ENCODE data around the gene ZNF484. TPM values are rescaled to one million over a fixed set of nuclear protein-coding genes. Genes with fewer than 3 reads are reported as not detected.
"Not testable (repeated sequence)": the region's sequence is repeated elsewhere in the genome, so short reads cannot be mapped to it uniquely, and the experiment has no call there.

ZNF484 gene
- total RNA-seq, 1 experiment from 2014 or later: 12.7 TPM

DNA sequence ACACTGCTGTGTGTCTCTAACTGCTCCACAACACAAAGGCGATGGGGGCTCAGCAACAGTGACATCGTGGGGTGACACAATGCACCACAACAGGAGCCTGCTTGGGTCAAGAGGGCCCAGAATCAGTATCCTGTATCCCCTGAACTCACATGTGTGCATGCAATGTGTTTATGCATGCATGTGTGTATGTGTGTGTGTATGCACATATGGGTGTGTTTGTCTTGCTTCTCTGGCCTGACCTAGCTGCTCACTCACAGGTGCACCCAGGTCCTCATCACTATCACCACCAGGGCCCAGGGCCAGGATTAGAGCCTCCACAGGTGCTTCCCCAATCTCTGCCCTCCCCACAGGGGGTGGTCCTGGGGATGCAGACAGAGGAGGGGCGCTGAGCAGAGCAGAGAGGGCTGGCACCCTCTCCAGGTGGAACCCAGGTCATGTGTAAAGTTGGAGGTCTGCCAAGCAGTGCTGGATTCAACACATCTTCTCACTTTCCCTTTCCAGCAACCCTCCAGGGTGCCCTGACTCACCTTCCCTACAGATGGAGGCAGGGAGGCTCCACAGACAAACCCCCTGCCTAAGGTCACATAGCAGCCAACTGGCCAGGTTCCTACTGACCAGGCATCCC is 18.1 kb upstream of the ZNF484 start:
- no peaks in the 10 kb centered on the region for H3K36me3 ChIP-seq (ENCODE audit: insufficient read depth, low read length, poor library complexity, severe bottlenecking)
- ChIA-PET CTCF (no interaction called here), POLR2A (ENCODE audit: low non-redundant PET) (no interaction called here)
- TF ChIP-seq, protein P1, sequence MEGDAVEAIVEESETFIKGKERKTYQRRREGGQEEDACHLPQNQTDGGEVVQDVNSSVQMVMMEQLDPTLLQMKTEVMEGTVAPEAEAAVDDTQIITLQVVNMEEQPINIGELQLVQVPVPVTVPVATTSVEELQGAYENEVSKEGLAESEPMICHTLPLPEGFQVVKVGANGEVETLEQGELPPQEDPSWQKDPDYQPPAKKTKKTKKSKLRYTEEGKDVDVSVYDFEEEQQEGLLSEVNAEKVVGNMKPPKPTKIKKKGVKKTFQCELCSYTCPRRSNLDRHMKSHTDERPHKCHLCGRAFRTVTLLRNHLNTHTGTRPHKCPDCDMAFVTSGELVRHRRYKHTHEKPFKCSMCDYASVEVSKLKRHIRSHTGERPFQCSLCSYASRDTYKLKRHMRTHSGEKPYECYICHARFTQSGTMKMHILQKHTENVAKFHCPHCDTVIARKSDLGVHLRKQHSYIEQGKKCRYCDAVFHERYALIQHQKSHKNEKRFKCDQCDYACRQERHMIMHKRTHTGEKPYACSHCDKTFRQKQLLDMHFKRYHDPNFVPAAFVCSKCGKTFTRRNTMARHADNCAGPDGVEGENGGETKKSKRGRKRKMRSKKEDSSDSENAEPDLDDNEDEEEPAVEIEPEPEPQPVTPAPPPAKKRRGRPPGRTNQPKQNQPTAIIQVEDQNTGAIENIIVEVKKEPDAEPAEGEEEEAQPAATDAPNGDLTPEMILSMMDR (conservative IDR thresholded peaks at IDR 0.05; ENCODE audit: low read depth, low read length): no peak
- TF ChIP-seq EZH2 (IDR thresholded peaks at IDR 0.05; ENCODE audit: borderline replicate concordance, low read depth, low read length, poor library complexity, severe bottlenecking): no peak
- intact Hi-C loops (cut with micrococcal nuclease; ENCODE audit: unreplicated experiment): no loop called here
- no peak for DNase-seq (ENCODE audit: low spot score)
- H3K4me3 ChIP-seq (ENCODE audit: low read depth, low read length, poor library complexity, severe bottlenecking): no peak overlapping the region
- no peak overlapping the region for H3K27ac ChIP-seq (ENCODE audit: low read depth, low read length, poor library complexity, severe bottlenecking)
- no peaks in the 10 kb centered on the region for H3K27me3 ChIP-seq (replicated peaks; ENCODE audit: insufficient read depth, low read depth, low read length, poor library complexity)
- BruUV-seq (replicated peaks): no TSS peak
- H3K4me1 ChIP-seq (ENCODE audit: insufficient read depth, low read length, poor library complexity, severe bottlenecking): no peaks in the 10 kb centered on the region
- H3K9me3 ChIP-seq (ENCODE audit: low read depth, low read length, poor library complexity, severe bottlenecking): no peaks in the 10 kb centered on the region

DNA sequence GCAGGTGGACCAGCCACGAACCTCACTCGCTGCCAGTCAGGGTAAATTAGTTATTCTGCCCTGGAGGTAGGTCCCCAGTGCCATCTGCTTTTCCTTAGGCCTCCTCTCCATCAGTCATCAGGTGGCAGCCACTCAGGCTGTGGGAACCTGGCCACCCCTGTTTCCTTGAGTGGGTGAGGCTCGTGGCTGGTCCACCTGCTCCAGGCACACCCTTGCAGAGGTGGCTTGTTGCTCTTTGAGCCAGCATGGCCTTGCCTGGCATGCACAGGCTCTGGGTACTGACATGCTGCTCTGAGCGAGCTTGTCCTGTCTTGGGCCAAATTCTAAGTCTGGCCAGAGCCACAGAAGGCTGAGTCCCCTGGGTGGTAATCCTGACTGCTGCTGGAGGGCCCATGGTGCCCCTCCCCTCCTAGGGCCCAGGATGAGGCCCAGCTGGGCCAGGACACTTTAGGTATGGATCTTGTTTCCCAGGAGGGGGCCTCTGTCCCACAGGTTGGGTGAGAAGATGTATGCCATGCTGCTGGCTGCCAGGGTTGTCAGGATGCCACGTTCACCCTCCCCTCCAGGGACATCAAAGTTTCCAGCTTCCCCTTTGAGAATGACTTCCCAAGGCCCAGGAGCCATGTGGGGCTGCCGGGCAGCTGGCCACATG is 17.0 kb upstream of the ZNF484 start:
- ChIA-PET CTCF (no interaction called here), POLR2A (ENCODE audit: low non-redundant PET) (no interaction called here)
- H3K9me3 ChIP-seq (ENCODE audit: low read depth, low read length, poor library complexity, severe bottlenecking): no peaks in the 10 kb centered on the region
- H3K4me1 ChIP-seq (ENCODE audit: insufficient read depth, low read length, poor library complexity, severe bottlenecking): no peaks in the 10 kb centered on the region
- intact Hi-C loops (cut with micrococcal nuclease; ENCODE audit: unreplicated experiment): no loop called here
- no peaks in the 10 kb centered on the region for H3K27me3 ChIP-seq (replicated peaks; ENCODE audit: insufficient read depth, low read depth, low read length, poor library complexity)
- H3K36me3 ChIP-seq (ENCODE audit: insufficient read depth, low read length, poor library complexity, severe bottlenecking): no peaks in the 10 kb centered on the region
- H3K27ac ChIP-seq (ENCODE audit: low read depth, low read length, poor library complexity, severe bottlenecking): no peak overlapping the region
- no TSS peak for BruUV-seq (replicated peaks)
- no peak overlapping the region for H3K4me3 ChIP-seq (ENCODE audit: low read depth, low read length, poor library complexity, severe bottlenecking)
- TF ChIP-seq, protein P1 (conservative IDR thresholded peaks at IDR 0.05; ENCODE audit: low read depth, low read length): no peak
- TF ChIP-seq EZH2 (IDR thresholded peaks at IDR 0.05; ENCODE audit: borderline replicate concordance, low read depth, low read length, poor library complexity, severe bottlenecking): no peak
- no peak for DNase-seq (ENCODE audit: low spot score)

DNA sequence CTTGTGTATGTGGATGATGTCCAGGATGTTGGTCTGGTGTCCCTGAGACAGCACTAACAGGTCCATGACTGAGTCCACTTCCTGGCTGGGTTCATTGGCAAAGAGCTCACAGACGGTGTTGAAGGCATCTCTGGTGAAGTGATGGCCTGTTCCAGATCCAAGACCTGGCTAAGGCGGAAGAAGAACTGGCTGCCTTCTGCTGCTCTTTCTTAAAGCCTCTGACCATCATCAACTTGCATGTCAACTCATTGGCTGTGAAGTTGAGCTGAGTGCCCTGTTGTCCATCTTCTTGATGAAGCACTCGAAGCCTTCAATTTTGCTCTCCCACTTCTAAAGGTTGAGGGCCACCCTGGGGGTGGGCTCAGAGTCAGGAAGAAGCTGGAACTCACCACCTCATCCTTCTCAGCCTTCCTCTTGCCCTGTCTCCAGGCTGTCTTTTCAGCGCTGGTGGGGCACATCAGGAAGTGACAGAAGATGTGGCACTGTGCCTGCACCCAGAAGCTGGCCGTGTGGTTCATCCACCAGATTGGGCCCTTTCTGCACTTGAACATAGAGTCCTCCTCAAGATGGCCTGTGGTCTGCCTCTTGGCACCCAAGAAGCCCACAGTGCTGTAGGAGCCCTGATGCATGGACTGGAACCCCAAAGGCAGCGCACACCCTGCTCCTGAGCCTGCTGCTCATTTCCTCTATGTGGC is 16.2 kb upstream of the ZNF484 start:
- H3K27ac ChIP-seq (ENCODE audit: low read depth, low read length, poor library complexity, severe bottlenecking); H3K27me3 ChIP-seq (replicated peaks; ENCODE audit: insufficient read depth, low read depth, low read length, poor library complexity); intact Hi-C loops (cut with micrococcal nuclease; ENCODE audit: unreplicated experiment); DNase-seq (ENCODE audit: low spot score); BruUV-seq (replicated peaks); H3K36me3 ChIP-seq (ENCODE audit: insufficient read depth, low read length, poor library complexity, severe bottlenecking); H3K4me1 ChIP-seq (ENCODE audit: insufficient read depth, low read length, poor library complexity, severe bottlenecking); POLR2A ChIA-PET (ENCODE audit: low non-redundant PET); H3K4me3 ChIP-seq (ENCODE audit: low read depth, low read length, poor library complexity, severe bottlenecking); CTCF ChIA-PET; H3K9me3 ChIP-seq (ENCODE audit: low read depth, low read length, poor library complexity, severe bottlenecking): not testable (repeated sequence)

DNA sequence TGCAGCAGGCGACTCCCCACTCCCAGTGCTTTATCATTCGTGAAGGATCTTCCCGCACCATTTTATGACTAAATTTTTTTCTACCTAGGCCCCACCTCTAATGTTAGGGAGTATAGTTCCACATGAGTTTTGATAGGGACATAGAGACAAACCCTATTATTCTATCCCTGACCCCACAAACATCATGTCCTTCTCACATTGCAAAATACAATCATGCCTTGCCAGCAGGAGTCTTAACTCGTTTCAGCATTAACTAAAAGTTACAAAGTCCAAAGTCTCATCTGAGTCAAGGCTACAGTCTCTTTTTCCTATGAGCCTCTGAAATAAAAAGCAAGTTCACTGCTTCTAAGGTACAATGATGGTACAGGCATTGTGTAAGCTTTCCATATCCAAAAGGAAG is 14.4 kb upstream of the ZNF484 start:
- H3K27ac ChIP-seq (ENCODE audit: low read depth, low read length, poor library complexity, severe bottlenecking); BruUV-seq (replicated peaks); CTCF ChIA-PET; POLR2A ChIA-PET (ENCODE audit: low non-redundant PET); DNase-seq (ENCODE audit: low spot score); H3K36me3 ChIP-seq (ENCODE audit: insufficient read depth, low read length, poor library complexity, severe bottlenecking); H3K27me3 ChIP-seq (replicated peaks; ENCODE audit: insufficient read depth, low read depth, low read length, poor library complexity); H3K4me1 ChIP-seq (ENCODE audit: insufficient read depth, low read length, poor library complexity, severe bottlenecking); intact Hi-C loops (cut with micrococcal nuclease; ENCODE audit: unreplicated experiment); H3K9me3 ChIP-seq (ENCODE audit: low read depth, low read length, poor library complexity, severe bottlenecking); H3K4me3 ChIP-seq (ENCODE audit: low read depth, low read length, poor library complexity, severe bottlenecking): not testable (repeated sequence)

Data from A673 (cell line).